HTR-8/SVneo (cell line): ENCODE data around the gene C5orf63.
"Not testable (repeated sequence)": the region's sequence is repeated elsewhere in the genome, so short reads cannot be mapped to it uniquely, and the experiment has no call there.

ENCODE experiments used
- DNase-seq: peaks from one replicate; pipeline ENCODE4 v3.0.0; 2011; ENCODE audit warnings: low spot score, mixed read lengths; ENCODE audit not compliant: insufficient read length
- FAIRE-seq: peaks from 2 replicates; lab custom pipeline; 2011; peaks lifted over from hg19 to GRCh38; lab: Jason Lieb, UNC

Gene C5orf63

GRCh38 chr5:127076315-127077129 is 3.2 kb upstream of the C5orf63 start:
- DNase-seq (no peak), FAIRE-seq (no peak)

GRCh38 chr5:127074466-127074865 is 1.2 kb upstream of the C5orf63 start:
- FAIRE-seq (no peak), DNase-seq (no peak)

- DNase-seq, result no peak
- FAIRE-seq, result no peak
These were observed 3.1 kb downstream of the C5orf63 start for GRCh38 chr5:127070243-127070642.

- FAIRE-seq, result no peak
- DNase-seq, result peak; percentile 8
These were observed 4.6 kb downstream of the C5orf63 start for GRCh38 chr5:127068493-127069214.

GRCh38 chr5:127066721-127067120 is 6.6 kb downstream of the C5orf63 start:
- FAIRE-seq (no peak), DNase-seq (no peak)

- DNase-seq (no peak), FAIRE-seq (no peak)
These were observed 9.0 kb downstream of the C5orf63 start for GRCh38 chr5:127064253-127064840.

GRCh38 chr5:127063257-127063913 is 9.9 kb downstream of the C5orf63 start:
- FAIRE-seq (no peak), DNase-seq (no peak)

- FAIRE-seq (no peak), DNase-seq (no peak)
These were observed 11.3 kb downstream of the C5orf63 start for GRCh38 chr5:127061956-127062355.

- no peak for FAIRE-seq
- no peak for DNase-seq
These were observed 11.8 kb downstream of the C5orf63 start for GRCh38 chr5:127061537-127061936.

GRCh38 chr5:127060470-127060985 is 12.8 kb downstream of the C5orf63 start:
- FAIRE-seq, result no peak
- no peak for DNase-seq

- FAIRE-seq, result no peak
- no peak for DNase-seq
These were observed 16.4 kb downstream of the C5orf63 start for GRCh38 chr5:127056896-127057295.

GRCh38 chr5:127055880-127056653 is 17.2 kb downstream of the C5orf63 start:
- DNase-seq, result no peak
- no peak for FAIRE-seq

GRCh38 chr5:127053551-127053950 is 19.8 kb downstream of the C5orf63 start:
- DNase-seq, FAIRE-seq: not testable (repeated sequence)

GRCh38 chr5:127053049-127053448 is 20.3 kb downstream of the C5orf63 start:
- no peak for FAIRE-seq
- DNase-seq, result no peak

GRCh38 chr5:127051591-127051990 is 21.7 kb downstream of the C5orf63 start:
- DNase-seq, result no peak
- no peak for FAIRE-seq

GRCh38 chr5:127046343-127047072 is 26.8 kb downstream of the C5orf63 start:
- DNase-seq, result no peak
- no peak for FAIRE-seq

GRCh38 chr5:127042593-127042992 is 30.7 kb downstream of the C5orf63 start:
- FAIRE-seq (no peak), DNase-seq (no peak)

GRCh38 chr5:127041571-127041970 is 31.7 kb downstream of the C5orf63 start:
- no peak for FAIRE-seq
- DNase-seq, result no peak
